WTC11 (cell line): ENCODE measurements around the gene RGL1. TPM values are rescaled to one million over a fixed set of nuclear protein-coding genes. Genes with fewer than 3 reads are reported as not detected.

Experiments used
- ATAC-seq: fragments of 200-7000 bp; cut with Tn5 transposase; 2 replicates; pipeline ENCODE4 v1.10.0; 2021; ENCODE audit warnings: mild to moderate bottlenecking, moderate library complexity
- CTCF ChIA-PET: fragments of 300-600 bp; sonication (Branson Sonifier 250); formaldehyde crosslinking; loops from one replicate; lab custom pipeline; 2021; ENCODE audit warnings: antibody characterized with exemption; lab: Charles Lee
- POLR2A ChIA-PET: fragments of 350-600 bp; sonication (Branson Sonifier 250); formaldehyde crosslinking; loops from one replicate; lab custom pipeline; 2021; ENCODE audit warnings: antibody characterized with exemption; lab: Charles Lee
- DNase-seq: peaks from one replicate; pipeline ENCODE4 v3.0.0; 2021; ENCODE audit warnings: low spot score
- H3K27ac Mint-ChIP-seq: 2 replicates; pipeline ENCODE4 v1.8.0; 2021; ENCODE audit warnings: mixed read lengths
- H3K27me3 Mint-ChIP-seq: 2 replicates; pipeline ENCODE4 v1.8.0; 2021; ENCODE audit warnings: low read depth, mild to moderate bottlenecking, moderate library complexity, mixed read lengths
- H3K36me3 Mint-ChIP-seq: 2 replicates; pipeline ENCODE4 v1.8.0; 2021; ENCODE audit warnings: mixed read lengths
- H3K4me1 Mint-ChIP-seq: 2 replicates; pipeline ENCODE4 v1.8.0; 2022; ENCODE audit warnings: mixed read lengths
- H3K4me3 Mint-ChIP-seq: 2 replicates; pipeline ENCODE4 v1.8.0; 2021; ENCODE audit warnings: mild to moderate bottlenecking, moderate library complexity, mixed read lengths
- H3K9me3 Mint-ChIP-seq: 2 replicates; pipeline ENCODE4 v1.8.0; 2021; ENCODE audit warnings: mixed read lengths
- AFF4 ChIP-seq: sonication (generic); formaldehyde crosslinking; IDR thresholded peaks from 2 replicates; pipeline ENCODE4 v1.8.1; 2023; ENCODE audit warnings: mild to moderate bottlenecking, missing genetic modification reagents, borderline replicate concordance
- ARID4B ChIP-seq: sonication (generic); formaldehyde crosslinking; IDR thresholded peaks from 2 replicates; pipeline ENCODE4 v1.8.0; 2023; ENCODE audit warnings: missing genetic modification reagents, mild to moderate bottlenecking, borderline replicate concordance
- ATF1 ChIP-seq: sonication (generic); formaldehyde crosslinking; IDR thresholded peaks from 2 replicates; pipeline ENCODE4 v1.8.1; 2023; ENCODE audit warnings: mild to moderate bottlenecking, moderate library complexity, missing genetic modification reagents
- ATF2 ChIP-seq: sonication (generic); formaldehyde crosslinking; IDR thresholded peaks from 2 replicates; pipeline ENCODE4 v1.8.1; 2022; ENCODE audit warnings: low read depth, missing genetic modification reagents, borderline replicate concordance
- ATF6 ChIP-seq: sonication (generic); formaldehyde crosslinking; IDR thresholded peaks from 2 replicates; pipeline ENCODE4 v1.8.1; 2023; ENCODE audit warnings: mild to moderate bottlenecking, missing genetic modification reagents
- ELF4 ChIP-seq: sonication (generic); formaldehyde crosslinking; IDR thresholded peaks from 2 replicates; pipeline ENCODE4 v1.8.1; 2022; ENCODE audit warnings: low read depth, mild to moderate bottlenecking, moderate library complexity, missing genetic modification reagents
- JAZF1 ChIP-seq: fragments of 250-450 bp; sonication (Bioruptor Pico); IDR thresholded peaks from 2 replicates; pipeline ENCODE4 v1.9.0; 2021; ENCODE audit warnings: moderate library complexity, mild to moderate bottlenecking, inconsistent platforms
- JUN ChIP-seq: sonication (generic); formaldehyde crosslinking; IDR thresholded peaks from 2 replicates; pipeline ENCODE4 v1.8.0; 2023; ENCODE audit warnings: mild to moderate bottlenecking, missing genetic modification reagents
- MAX ChIP-seq: sonication (generic); formaldehyde crosslinking; IDR thresholded peaks from 2 replicates; pipeline ENCODE4 v1.8.0; 2022; ENCODE audit warnings: mild to moderate bottlenecking, missing genetic modification reagents
- SOX15 ChIP-seq: fragments of 250-450 bp; sonication (Bioruptor Pico); IDR thresholded peaks from 2 replicates; pipeline ENCODE4 v1.9.0; 2021; ENCODE audit warnings: mild to moderate bottlenecking
- USF2 ChIP-seq: sonication (generic); formaldehyde crosslinking; IDR thresholded peaks from 2 replicates; pipeline ENCODE4 v1.8.1; 2023; ENCODE audit warnings: mild to moderate bottlenecking, missing genetic modification reagents, moderate library complexity
- ZNF425 ChIP-seq: fragments of 250-450 bp; sonication (Bioruptor Pico); conservative IDR thresholded peaks from 2 replicates; pipeline ENCODE4 v1.9.0; 2021; ENCODE audit warnings: mild to moderate bottlenecking
- ZNF671 ChIP-seq: fragments of 250-450 bp; sonication (Bioruptor Pico); IDR thresholded peaks from 2 replicates; pipeline ENCODE4 v1.8.0; 2021; ENCODE audit warnings: mild to moderate bottlenecking
- total RNA-seq: library from RNA; stranded (reverse); gene quantifications from 3 replicates; pipeline ENCODE4 v1.2.3, GENCODE V29; 2021

The RGL1 gene
- total RNA-seq, 1 experiment from 2014 or later: 1.5 TPM

- ChIA-PET POLR2A (no interaction called here), CTCF (no interaction called here)
- Mint-ChIP-seq H3K4me1 (peaks cover 36% of the 10 kb centered on the region), H3K4me3 (no peak overlapping the region), H3K9me3 (no peaks in the 10 kb centered on the region), H3K27ac (no peak overlapping the region)
- DNase-seq (no peak), ATAC-seq (no peak)
- TF ChIP-seq SOX15 (CRISPR knock-in tag) (no peak), ATF1 (CRISPR knock-in tag) (no peak), MAX (no peak), USF2 (CRISPR knock-in tag) (no peak), AFF4 (CRISPR knock-in tag) (no peak), JUN (CRISPR knock-in tag) (no peak), ARID4B (CRISPR knock-in tag) (no peak), ATF2 (no peak), ZNF671 (CRISPR knock-in tag) (no peak), JAZF1 (no peak), ATF6 (CRISPR knock-in tag) (no peak), ELF4 (CRISPR knock-in tag) (no peak), ZNF425 (no peak)
- TF ChIP-seq, all 79 proteins: peak for 0
- H3K27me3 Mint-ChIP-seq: no peaks in the 10 kb centered on the region
- H3K36me3 Mint-ChIP-seq: no peaks in the 10 kb centered on the region
Observed at GRCh38 chr1:183816110-183816509, 11.2 kb downstream of the RGL1 start.
